ENCODE data around the gene ENPP6.
A peak's percentile ranks its signal among the peaks of the same experiment; 100 is the strongest.

Gene ENPP6

GRCh38 chr4:184102488-184102887 lies 115.2 kb downstream of the ENPP6 start:
- no peak for DNase-seq

- no peak for DNase-seq
These were observed 116.0 kb downstream of the ENPP6 start for GRCh38 chr4:184101711-184102110.

GRCh38 chr4:184100297-184100885 lies 117.3 kb downstream of the ENPP6 start:
- no peak for DNase-seq

- DNase-seq: no peak
These were observed 118.1 kb downstream of the ENPP6 start for GRCh38 chr4:184099535-184099966.

GRCh38 chr4:184099000-184099399 lies 118.7 kb downstream of the ENPP6 start:
- no peak for DNase-seq

GRCh38 chr4:184097815-184098214 lies 119.9 kb downstream of the ENPP6 start:
- no peak for DNase-seq

GRCh38 chr4:184097241-184097605 lies 120.5 kb downstream of the ENPP6 start:
- DNase-seq: peak; percentile 3

- no peak for DNase-seq
These were observed 121.0 kb downstream of the ENPP6 start for GRCh38 chr4:184096561-184097240.

- DNase-seq: no peak
These were observed 123.0 kb downstream of the ENPP6 start for GRCh38 chr4:184094532-184095159.

GRCh38 chr4:184091986-184092385 lies 125.7 kb downstream of the ENPP6 start:
- no peak for DNase-seq

- DNase-seq: no peak
These were observed 127.1 kb downstream of the ENPP6 start for GRCh38 chr4:184090571-184090970.

- no peak for DNase-seq
These were observed 137.0 kb downstream of the ENPP6 start for GRCh38 chr4:184080674-184081073.

GRCh38 chr4:184074677-184075388 lies 142.8 kb downstream of the ENPP6 start:
- DNase-seq: no peak

GRCh38 chr4:184067931-184068554 lies 149.6 kb downstream of the ENPP6 start:
- DNase-seq: no peak

- no peak for DNase-seq
These were observed 150.9 kb downstream of the ENPP6 start for GRCh38 chr4:184066584-184067300.

GRCh38 chr4:184064877-184065276 lies 152.8 kb downstream of the ENPP6 start:
- no peak for DNase-seq

- DNase-seq: no peak
These were observed 154.9 kb downstream of the ENPP6 start for GRCh38 chr4:184062769-184063168.

- DNase-seq: no peak
These were observed 156.1 kb downstream of the ENPP6 start for GRCh38 chr4:184061582-184061981.

GRCh38 chr4:184059099-184059498 lies 158.6 kb downstream of the ENPP6 start:
- no peak for DNase-seq

- DNase-seq: no peak
These were observed 159.6 kb downstream of the ENPP6 start for GRCh38 chr4:184058026-184058425.

- no peak for DNase-seq
These were observed 160.8 kb downstream of the ENPP6 start for GRCh38 chr4:184056877-184057276.

- DNase-seq: no peak
These were observed 164.2 kb downstream of the ENPP6 start for GRCh38 chr4:184053434-184053833.

- no peak for DNase-seq
These were observed 165.1 kb downstream of the ENPP6 start for GRCh38 chr4:184052616-184053015.
